ENCODE results near the gene MAU2. TPM values are rescaled to one million over a fixed set of nuclear protein-coding genes. Genes with fewer than 3 reads are reported as not detected.

MAU2 gene
- polyA plus RNA-seq, 1 donor from 2014 or later, result 48.3 TPM

GRCh38 chr19:19308373-19308772, 12.3 kb upstream of the MAU2 start (continued):
- TF ChIP-seq RAD21 (conservative IDR thresholded peaks at IDR 0.05), result no peak

- Histone ChIP-seq H4K20me1 (ENCODE audit: insufficient read depth) (no peaks in the 10 kb centered on the region), H3K9me2 (ENCODE audit: insufficient read depth, low read length) (no peaks in the 10 kb centered on the region), H3K79me2 (replicated peaks; ENCODE audit: insufficient read depth, low read length) (peaks cover 28% of the 10 kb centered on the region), H3K27ac (ENCODE audit: low read length) (no peak overlapping the region), H3K9me3 (ENCODE audit: low read length) (no peaks in the 10 kb centered on the region), H3K27me3 (ENCODE audit: insufficient read depth, low read depth, low read length) (no peaks in the 10 kb centered on the region), H3K4me3 (ENCODE audit: low read length) (no peak overlapping the region), H3F3A (ENCODE audit: insufficient read depth, low read length, poor library complexity, severe bottlenecking) (no peaks in the 10 kb centered on the region), H3K36me3 (ENCODE audit: insufficient read depth, low read length) (no peaks in the 10 kb centered on the region), H3K4me2 (ENCODE audit: low read length) (no peak overlapping the region), H3K9ac (ENCODE audit: low read length) (no peak overlapping the region), H2AFZ (ENCODE audit: low read depth, low read length) (no peak overlapping the region)
- TF ChIP-seq, protein P1, sequence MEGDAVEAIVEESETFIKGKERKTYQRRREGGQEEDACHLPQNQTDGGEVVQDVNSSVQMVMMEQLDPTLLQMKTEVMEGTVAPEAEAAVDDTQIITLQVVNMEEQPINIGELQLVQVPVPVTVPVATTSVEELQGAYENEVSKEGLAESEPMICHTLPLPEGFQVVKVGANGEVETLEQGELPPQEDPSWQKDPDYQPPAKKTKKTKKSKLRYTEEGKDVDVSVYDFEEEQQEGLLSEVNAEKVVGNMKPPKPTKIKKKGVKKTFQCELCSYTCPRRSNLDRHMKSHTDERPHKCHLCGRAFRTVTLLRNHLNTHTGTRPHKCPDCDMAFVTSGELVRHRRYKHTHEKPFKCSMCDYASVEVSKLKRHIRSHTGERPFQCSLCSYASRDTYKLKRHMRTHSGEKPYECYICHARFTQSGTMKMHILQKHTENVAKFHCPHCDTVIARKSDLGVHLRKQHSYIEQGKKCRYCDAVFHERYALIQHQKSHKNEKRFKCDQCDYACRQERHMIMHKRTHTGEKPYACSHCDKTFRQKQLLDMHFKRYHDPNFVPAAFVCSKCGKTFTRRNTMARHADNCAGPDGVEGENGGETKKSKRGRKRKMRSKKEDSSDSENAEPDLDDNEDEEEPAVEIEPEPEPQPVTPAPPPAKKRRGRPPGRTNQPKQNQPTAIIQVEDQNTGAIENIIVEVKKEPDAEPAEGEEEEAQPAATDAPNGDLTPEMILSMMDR (IDR thresholded peaks at IDR 0.05; ENCODE audit: poor library complexity, severe bottlenecking), result no peak
- TF ChIP-seq MXI1 (conservative IDR thresholded peaks at IDR 0.05; ENCODE audit: poor library complexity, severe bottlenecking) (no peak), SMC3 (conservative IDR thresholded peaks at IDR 0.05; ENCODE audit: poor library complexity) (no peak), EZH2 (IDR thresholded peaks at IDR 0.05; ENCODE audit: borderline replicate concordance, insufficient read depth, low read length, poor library complexity, severe bottlenecking) (no peak), TAF1 (IDR thresholded peaks at IDR 0.05; ENCODE audit: low read depth) (no peak), EP300 (conservative IDR thresholded peaks at IDR 0.05; ENCODE audit: poor library complexity, severe bottlenecking) (no peak), RAD21 (conservative IDR thresholded peaks at IDR 0.05) (no peak), POLR2AphosphoS5 (IDR thresholded peaks at IDR 0.05) (no peak)
- TF ChIP-seq, protein P2, sequence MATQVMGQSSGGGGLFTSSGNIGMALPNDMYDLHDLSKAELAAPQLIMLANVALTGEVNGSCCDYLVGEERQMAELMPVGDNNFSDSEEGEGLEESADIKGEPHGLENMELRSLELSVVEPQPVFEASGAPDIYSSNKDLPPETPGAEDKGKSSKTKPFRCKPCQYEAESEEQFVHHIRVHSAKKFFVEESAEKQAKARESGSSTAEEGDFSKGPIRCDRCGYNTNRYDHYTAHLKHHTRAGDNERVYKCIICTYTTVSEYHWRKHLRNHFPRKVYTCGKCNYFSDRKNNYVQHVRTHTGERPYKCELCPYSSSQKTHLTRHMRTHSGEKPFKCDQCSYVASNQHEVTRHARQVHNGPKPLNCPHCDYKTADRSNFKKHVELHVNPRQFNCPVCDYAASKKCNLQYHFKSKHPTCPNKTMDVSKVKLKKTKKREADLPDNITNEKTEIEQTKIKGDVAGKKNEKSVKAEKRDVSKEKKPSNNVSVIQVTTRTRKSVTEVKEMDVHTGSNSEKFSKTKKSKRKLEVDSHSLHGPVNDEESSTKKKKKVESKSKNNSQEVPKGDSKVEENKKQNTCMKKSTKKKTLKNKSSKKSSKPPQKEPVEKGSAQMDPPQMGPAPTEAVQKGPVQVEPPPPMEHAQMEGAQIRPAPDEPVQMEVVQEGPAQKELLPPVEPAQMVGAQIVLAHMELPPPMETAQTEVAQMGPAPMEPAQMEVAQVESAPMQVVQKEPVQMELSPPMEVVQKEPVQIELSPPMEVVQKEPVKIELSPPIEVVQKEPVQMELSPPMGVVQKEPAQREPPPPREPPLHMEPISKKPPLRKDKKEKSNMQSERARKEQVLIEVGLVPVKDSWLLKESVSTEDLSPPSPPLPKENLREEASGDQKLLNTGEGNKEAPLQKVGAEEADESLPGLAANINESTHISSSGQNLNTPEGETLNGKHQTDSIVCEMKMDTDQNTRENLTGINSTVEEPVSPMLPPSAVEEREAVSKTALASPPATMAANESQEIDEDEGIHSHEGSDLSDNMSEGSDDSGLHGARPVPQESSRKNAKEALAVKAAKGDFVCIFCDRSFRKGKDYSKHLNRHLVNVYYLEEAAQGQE (IDR thresholded peaks at IDR 0.05; ENCODE audit: borderline replicate concordance), result no peak
Observed at GRCh38 chr19:19315444-19315843, 5.2 kb upstream of the MAU2 start.

- Histone ChIP-seq H3K27me3 (ENCODE audit: insufficient read depth, low read depth, low read length) (no peaks in the 10 kb centered on the region), H3F3A (ENCODE audit: insufficient read depth, low read length, poor library complexity, severe bottlenecking) (no peaks in the 10 kb centered on the region), H3K9ac (ENCODE audit: low read length) (no peak overlapping the region), H4K20me1 (ENCODE audit: insufficient read depth) (no peaks in the 10 kb centered on the region), H3K9me3 (ENCODE audit: low read length) (no peaks in the 10 kb centered on the region), H3K27ac (ENCODE audit: low read length) (no peak overlapping the region), H2AFZ (ENCODE audit: low read depth, low read length) (no peak overlapping the region), H3K4me3 (ENCODE audit: low read length) (no peak overlapping the region), H3K9me2 (ENCODE audit: insufficient read depth, low read length) (no peaks in the 10 kb centered on the region), H3K4me2 (ENCODE audit: low read length) (no peak overlapping the region), H3K79me2 (replicated peaks; ENCODE audit: insufficient read depth, low read length) (peaks cover 33% of the 10 kb centered on the region), H3K36me3 (ENCODE audit: insufficient read depth, low read length) (no peaks in the 10 kb centered on the region)
- no peak for TF ChIP-seq EZH2 (IDR thresholded peaks at IDR 0.05; ENCODE audit: borderline replicate concordance, insufficient read depth, low read length, poor library complexity, severe bottlenecking)
- TF ChIP-seq, protein P2 (IDR thresholded peaks at IDR 0.05; ENCODE audit: borderline replicate concordance), result no peak
- no peak for TF ChIP-seq MXI1 (conservative IDR thresholded peaks at IDR 0.05; ENCODE audit: poor library complexity, severe bottlenecking)
- no peak for TF ChIP-seq POLR2AphosphoS5 (IDR thresholded peaks at IDR 0.05)
- no peak for TF ChIP-seq TAF1 (IDR thresholded peaks at IDR 0.05; ENCODE audit: low read depth)
- TF ChIP-seq, protein P1 (IDR thresholded peaks at IDR 0.05; ENCODE audit: poor library complexity, severe bottlenecking), result no peak
- TF ChIP-seq RAD21 (conservative IDR thresholded peaks at IDR 0.05), result no peak
- no peak for TF ChIP-seq EP300 (conservative IDR thresholded peaks at IDR 0.05; ENCODE audit: poor library complexity, severe bottlenecking)
- no peak for TF ChIP-seq SMC3 (conservative IDR thresholded peaks at IDR 0.05; ENCODE audit: poor library complexity)
Observed at GRCh38 chr19:19316082-19316481, 4.5 kb upstream of the MAU2 start.
